K562 (cell line): ENCODE measurements around the gene KLHL22. TPM values are rescaled to one million over a fixed set of nuclear protein-coding genes. Genes with fewer than 3 reads are reported as not detected.

Experiments
- CEBPG ChIP-seq, 3 experiments: fragments of 200-800 bp in 1 of 3; sonication (Bioruptor generic) in 1 of 3; sonication (generic) in 1 of 3; formaldehyde crosslinking in 1 of 3; IDR thresholded peaks in 2 of 3; conservative IDR thresholded peaks in 1 of 3; 2 replicates each; pipeline versions ENCODE4 v1.6.1 to v1.8.0; 2016 to 2022; ENCODE audit warnings: missing compliant biosample characterization in 2 of 3, missing genetic modification characterization in 2 of 3, mild to moderate bottlenecking in 1 of 3, missing genetic modification reagents in 1 of 3
- ETV5 ChIP-seq: sonication (generic); formaldehyde crosslinking; IDR thresholded peaks from 2 replicates; pipeline ENCODE4 v1.4.0; 2020; ENCODE audit warnings: low read depth, mild to moderate bottlenecking, missing genetic modification reagents
- MYBL2 ChIP-seq, 2 experiments: fragments of 450-650 bp in 1 of 2; sonication (generic) in 1 of 2; formaldehyde crosslinking in 1 of 2; IDR thresholded peaks; 2 replicates each; pipeline versions ENCODE4 v1.6.1 to v1.8.1; 2017 to 2022; ENCODE audit warnings: borderline replicate concordance in 1 of 2, inconsistent platforms in 1 of 2, low read depth in 1 of 2, mild to moderate bottlenecking in 1 of 2, missing genetic modification reagents in 1 of 2, moderate library complexity in 1 of 2
- NR1H2 ChIP-seq: sonication (generic); formaldehyde crosslinking; IDR thresholded peaks from 2 replicates; pipeline ENCODE4 v1.4.0; 2020; ENCODE audit warnings: mild to moderate bottlenecking, missing genetic modification reagents
- SAFB2 ChIP-seq: fragments of 200-400 bp; formaldehyde crosslinking; IDR thresholded peaks from 2 replicates; pipeline ENCODE4 v1.6.1; 2018; ENCODE audit warnings: borderline replicate concordance, low read length, low read depth, moderate library complexity; ENCODE audit not compliant: severe bottlenecking
- WHSC1 ChIP-seq: IDR thresholded peaks from one replicate; pipeline ENCODE4 v1.6.1; 2012; ENCODE audit warnings: low read length, control low read depth, inconsistent platforms
- ZKSCAN1 ChIP-seq: fragments of 150-350 bp; IDR thresholded peaks from 2 replicates; pipeline ENCODE4 v1.6.1; 2016; ENCODE audit warnings: low read depth, low read length
- ZNF146 ChIP-seq: IDR thresholded peaks from one replicate; pipeline ENCODE4 v1.6.1; 2018; ENCODE audit warnings: missing compliant biosample characterization; ENCODE audit not compliant: unreplicated experiment
- ZNF23 ChIP-seq: fragments of 250-450 bp; sonication (Bioruptor Pico); IDR thresholded peaks from 2 replicates; pipeline ENCODE4 v1.4.0; 2020; ENCODE audit warnings: mild to moderate bottlenecking
- ZNF668 ChIP-seq: fragments of 250-450 bp; sonication (Bioruptor Pico); IDR thresholded peaks from 2 replicates; pipeline ENCODE4 v1.8.0; 2022; ENCODE audit warnings: mild to moderate bottlenecking, inconsistent platforms
- ZNF75A ChIP-seq: fragments of 450-650 bp; formaldehyde crosslinking; IDR thresholded peaks from 2 replicates; pipeline ENCODE4 v1.4.0; 2020; ENCODE audit warnings: mild to moderate bottlenecking
- ZNF766 ChIP-seq: fragments of 200-800 bp; sonication (Bioruptor generic); conservative IDR thresholded peaks from 2 replicates; pipeline ENCODE4 v1.6.1; 2016; ENCODE audit warnings: missing genetic modification characterization, missing compliant biosample characterization
- polyA plus RNA-seq, 8 experiments: library from polyadenylated mRNA; depleted of rRNA in 4 of 8; stranded (reverse) in 5 of 8; unstranded in 3 of 8; fragments of >200 nt; fragmentation: Nextera tagmentation in 2 of 8; fragmentation: Illumina TruSeq in 1 of 8; extraction: Ambion mirVana in 2 of 8; extraction: Trizol in 1 of 8; gene quantifications; 2 replicates each; pipeline versions ENCODE4 v1.2.1 to v1.2.3, GENCODE V29; 2011 to 2014; ENCODE audit warnings: inconsistent platforms in 1 of 8, missing spikeins in 1 of 8
- total RNA-seq, 7 experiments: library from RNA; depleted of rRNA in 6 of 7; stranded (reverse); fragments of >200 nt in 6 of 7; fragmentation: Illumina TruSeq in 2 of 7; extraction: Trizol in 2 of 7; gene quantifications; 2 replicates each; pipeline versions ENCODE4 v1.2.1 to v1.2.3, GENCODE V29; 2011 to 2021; ENCODE audit warnings: low replicate concordance in 1 of 7
- TF ChIP-seq, protein P1 (sequence below): fragments of 450-650 bp; formaldehyde crosslinking; IDR thresholded peaks from 2 replicates; pipeline ENCODE4 v1.4.0; 2022; ENCODE audit warnings: mild to moderate bottlenecking, moderate library complexity
- TF ChIP-seq, protein P2 (sequence below): fragments of 450-650 bp; formaldehyde crosslinking; IDR thresholded peaks from 2 replicates; pipeline ENCODE4 v1.4.0; 2022; ENCODE audit warnings: missing genetic modification characterization
- TF ChIP-seq, protein P3 (sequence below): fragments of 450-650 bp; formaldehyde crosslinking; IDR thresholded peaks from 2 replicates; pipeline ENCODE4 v1.4.0; 2020; ENCODE audit warnings: mild to moderate bottlenecking, moderate library complexity
- TF ChIP-seq, protein P4 (sequence below): IDR thresholded peaks from 2 replicates; pipeline ENCODE4 v1.6.1; 2012; ENCODE audit warnings: low read depth, low read length, improper control_type of control experiment, borderline replicate concordance
- TF ChIP-seq, protein P5 (sequence below): sonication (generic); formaldehyde crosslinking; IDR thresholded peaks from 2 replicates; pipeline ENCODE4 v1.8.0; 2022; ENCODE audit warnings: mild to moderate bottlenecking, missing genetic modification reagents

Gene KLHL22
- total and polyA plus RNA-seq, 9 of the 15 experiments (the other 6 are each of a cell fraction or from before 2014, with no cell fraction given), result 1.3 to 25.6 (median 15.2) TPM

DNA sequence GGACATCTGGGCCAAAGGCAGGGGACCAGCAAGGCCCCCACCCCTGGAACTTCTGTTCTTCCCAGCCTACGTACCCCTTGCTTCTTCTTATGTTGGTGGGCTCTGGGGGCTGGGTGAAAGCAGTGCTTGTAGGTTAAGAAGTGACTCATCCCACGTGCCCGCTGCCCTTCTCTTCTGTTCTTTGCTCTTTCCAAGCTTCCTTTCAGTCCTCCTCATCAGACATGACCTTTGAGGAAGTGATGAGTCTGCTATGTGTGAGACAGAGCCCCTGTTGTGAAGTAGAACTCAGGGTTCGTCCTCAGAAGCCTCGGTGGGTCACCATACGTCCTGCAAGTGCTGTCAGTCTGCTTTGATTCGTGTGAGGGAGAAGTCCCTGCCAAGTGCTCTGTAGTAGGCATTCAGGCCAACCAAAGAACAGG is 24.5 kb upstream of the KLHL22 start (continued):
- TF ChIP-seq, protein P1, sequence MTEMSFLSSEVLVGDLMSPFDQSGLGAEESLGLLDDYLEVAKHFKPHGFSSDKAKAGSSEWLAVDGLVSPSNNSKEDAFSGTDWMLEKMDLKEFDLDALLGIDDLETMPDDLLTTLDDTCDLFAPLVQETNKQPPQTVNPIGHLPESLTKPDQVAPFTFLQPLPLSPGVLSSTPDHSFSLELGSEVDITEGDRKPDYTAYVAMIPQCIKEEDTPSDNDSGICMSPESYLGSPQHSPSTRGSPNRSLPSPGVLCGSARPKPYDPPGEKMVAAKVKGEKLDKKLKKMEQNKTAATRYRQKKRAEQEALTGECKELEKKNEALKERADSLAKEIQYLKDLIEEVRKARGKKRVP, result no peak
- TF ChIP-seq ZNF23, result no peak
- peak; percentile 77 for TF ChIP-seq WHSC1
- no peak for TF ChIP-seq ETV5
- no peak for TF ChIP-seq ZNF766 (CRISPR knock-in tag)
- TF ChIP-seq ZKSCAN1, result no peak
- TF ChIP-seq, protein P2, sequence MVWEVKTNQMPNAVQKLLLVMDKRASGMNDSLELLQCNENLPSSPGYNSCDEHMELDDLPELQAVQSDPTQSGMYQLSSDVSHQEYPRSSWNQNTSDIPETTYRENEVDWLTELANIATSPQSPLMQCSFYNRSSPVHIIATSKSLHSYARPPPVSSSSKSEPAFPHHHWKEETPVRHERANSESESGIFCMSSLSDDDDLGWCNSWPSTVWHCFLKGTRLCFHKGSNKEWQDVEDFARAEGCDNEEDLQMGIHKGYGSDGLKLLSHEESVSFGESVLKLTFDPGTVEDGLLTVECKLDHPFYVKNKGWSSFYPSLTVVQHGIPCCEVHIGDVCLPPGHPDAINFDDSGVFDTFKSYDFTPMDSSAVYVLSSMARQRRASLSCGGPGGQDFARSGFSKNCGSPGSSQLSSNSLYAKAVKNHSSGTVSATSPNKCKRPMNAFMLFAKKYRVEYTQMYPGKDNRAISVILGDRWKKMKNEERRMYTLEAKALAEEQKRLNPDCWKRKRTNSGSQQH (CRISPR knock-in tag), result no peak
- peak; percentile 9; the same call in 1 of the 2 replicates for TF ChIP-seq CEBPG (CRISPR knock-in tag; IDR thresholded peaks at IDR 0.05)
- TF ChIP-seq CEBPG (tag; conservative IDR thresholded peaks at IDR 0.05 in 1 of 2, IDR thresholded peaks at IDR 0.05 in 1 of 2), result no peak
- TF ChIP-seq NR1H2 (CRISPR knock-in tag), result no peak
- TF ChIP-seq ZNF146 (CRISPR knock-in tag), result no peak
- TF ChIP-seq SAFB2, result no peak
- TF ChIP-seq, protein P3, sequence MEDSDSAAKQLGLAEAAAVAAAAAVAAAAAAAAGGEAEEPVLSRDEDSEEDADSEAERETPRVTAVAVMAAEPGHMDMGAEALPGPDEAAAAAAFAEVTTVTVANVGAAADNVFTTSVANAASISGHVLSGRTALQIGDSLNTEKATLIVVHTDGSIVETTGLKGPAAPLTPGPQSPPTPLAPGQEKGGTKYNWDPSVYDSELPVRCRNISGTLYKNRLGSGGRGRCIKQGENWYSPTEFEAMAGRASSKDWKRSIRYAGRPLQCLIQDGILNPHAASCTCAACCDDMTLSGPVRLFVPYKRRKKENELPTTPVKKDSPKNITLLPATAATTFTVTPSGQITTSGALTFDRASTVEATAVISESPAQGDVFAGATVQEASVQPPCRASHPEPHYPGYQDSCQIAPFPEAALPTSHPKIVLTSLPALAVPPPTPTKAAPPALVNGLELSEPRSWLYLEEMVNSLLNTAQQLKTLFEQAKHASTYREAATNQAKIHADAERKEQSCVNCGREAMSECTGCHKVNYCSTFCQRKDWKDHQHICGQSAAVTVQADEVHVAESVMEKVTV (CRISPR knock-in tag), result no peak
- no peak for TF ChIP-seq ZNF668 (CRISPR knock-in tag)
- no peak for TF ChIP-seq MYBL2 (IDR thresholded peaks at IDR 0.05; ENCODE audit: low read depth)
- TF ChIP-seq MYBL2 (CRISPR knock-in tag; IDR thresholded peaks at IDR 0.05; ENCODE audit: borderline replicate concordance), result no peak
- TF ChIP-seq, protein P4, sequence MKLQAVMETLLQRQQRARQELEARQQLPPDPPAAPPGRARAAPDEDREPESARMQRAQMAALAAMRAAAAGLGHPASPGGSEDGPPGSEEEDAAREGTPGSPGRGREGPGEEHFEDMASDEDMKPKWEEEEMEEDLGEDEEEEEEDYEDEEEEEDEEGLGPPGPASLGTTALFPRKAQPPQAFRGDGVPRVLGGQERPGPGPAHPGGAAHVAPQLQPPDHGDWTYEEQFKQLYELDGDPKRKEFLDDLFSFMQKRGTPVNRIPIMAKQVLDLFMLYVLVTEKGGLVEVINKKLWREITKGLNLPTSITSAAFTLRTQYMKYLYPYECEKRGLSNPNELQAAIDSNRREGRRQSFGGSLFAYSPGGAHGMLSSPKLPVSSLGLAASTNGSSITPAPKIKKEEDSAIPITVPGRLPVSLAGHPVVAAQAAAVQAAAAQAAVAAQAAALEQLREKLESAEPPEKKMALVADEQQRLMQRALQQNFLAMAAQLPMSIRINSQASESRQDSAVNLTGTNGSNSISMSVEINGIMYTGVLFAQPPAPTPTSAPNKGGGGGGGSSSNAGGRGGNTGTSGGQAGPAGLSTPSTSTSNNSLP, result no peak
- TF ChIP-seq, protein P5, sequence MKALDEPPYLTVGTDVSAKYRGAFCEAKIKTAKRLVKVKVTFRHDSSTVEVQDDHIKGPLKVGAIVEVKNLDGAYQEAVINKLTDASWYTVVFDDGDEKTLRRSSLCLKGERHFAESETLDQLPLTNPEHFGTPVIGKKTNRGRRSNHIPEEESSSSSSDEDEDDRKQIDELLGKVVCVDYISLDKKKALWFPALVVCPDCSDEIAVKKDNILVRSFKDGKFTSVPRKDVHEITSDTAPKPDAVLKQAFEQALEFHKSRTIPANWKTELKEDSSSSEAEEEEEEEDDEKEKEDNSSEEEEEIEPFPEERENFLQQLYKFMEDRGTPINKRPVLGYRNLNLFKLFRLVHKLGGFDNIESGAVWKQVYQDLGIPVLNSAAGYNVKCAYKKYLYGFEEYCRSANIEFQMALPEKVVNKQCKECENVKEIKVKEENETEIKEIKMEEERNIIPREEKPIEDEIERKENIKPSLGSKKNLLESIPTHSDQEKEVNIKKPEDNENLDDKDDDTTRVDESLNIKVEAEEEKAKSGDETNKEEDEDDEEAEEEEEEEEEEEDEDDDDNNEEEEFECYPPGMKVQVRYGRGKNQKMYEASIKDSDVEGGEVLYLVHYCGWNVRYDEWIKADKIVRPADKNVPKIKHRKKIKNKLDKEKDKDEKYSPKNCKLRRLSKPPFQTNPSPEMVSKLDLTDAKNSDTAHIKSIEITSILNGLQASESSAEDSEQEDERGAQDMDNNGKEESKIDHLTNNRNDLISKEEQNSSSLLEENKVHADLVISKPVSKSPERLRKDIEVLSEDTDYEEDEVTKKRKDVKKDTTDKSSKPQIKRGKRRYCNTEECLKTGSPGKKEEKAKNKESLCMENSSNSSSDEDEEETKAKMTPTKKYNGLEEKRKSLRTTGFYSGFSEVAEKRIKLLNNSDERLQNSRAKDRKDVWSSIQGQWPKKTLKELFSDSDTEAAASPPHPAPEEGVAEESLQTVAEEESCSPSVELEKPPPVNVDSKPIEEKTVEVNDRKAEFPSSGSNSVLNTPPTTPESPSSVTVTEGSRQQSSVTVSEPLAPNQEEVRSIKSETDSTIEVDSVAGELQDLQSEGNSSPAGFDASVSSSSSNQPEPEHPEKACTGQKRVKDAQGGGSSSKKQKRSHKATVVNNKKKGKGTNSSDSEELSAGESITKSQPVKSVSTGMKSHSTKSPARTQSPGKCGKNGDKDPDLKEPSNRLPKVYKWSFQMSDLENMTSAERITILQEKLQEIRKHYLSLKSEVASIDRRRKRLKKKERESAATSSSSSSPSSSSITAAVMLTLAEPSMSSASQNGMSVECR (CRISPR knock-in tag), result peak; percentile 34; the same call in 1 of the 2 replicates
- no peak for TF ChIP-seq ZNF75A (CRISPR knock-in tag)
